GM19025 (cell line): ENCODE measurements around the gene TRIM46.
A peak's percentile ranks its signal among the peaks of the same experiment; 100 is the strongest.
"Not testable (repeated sequence)": the region's sequence is repeated elsewhere in the genome, so short reads cannot be mapped to it uniquely, and the experiment has no call there.

Experiments used
- ATAC-seq: cut with Tn5 transposase; IDR thresholded peaks from one replicate; pipeline ENCODE4 v1.9.1; 2021; ENCODE audit warnings: mild to moderate bottlenecking, low read depth, moderate library complexity; ENCODE audit not compliant: unreplicated experiment

Gene TRIM46

DNA sequence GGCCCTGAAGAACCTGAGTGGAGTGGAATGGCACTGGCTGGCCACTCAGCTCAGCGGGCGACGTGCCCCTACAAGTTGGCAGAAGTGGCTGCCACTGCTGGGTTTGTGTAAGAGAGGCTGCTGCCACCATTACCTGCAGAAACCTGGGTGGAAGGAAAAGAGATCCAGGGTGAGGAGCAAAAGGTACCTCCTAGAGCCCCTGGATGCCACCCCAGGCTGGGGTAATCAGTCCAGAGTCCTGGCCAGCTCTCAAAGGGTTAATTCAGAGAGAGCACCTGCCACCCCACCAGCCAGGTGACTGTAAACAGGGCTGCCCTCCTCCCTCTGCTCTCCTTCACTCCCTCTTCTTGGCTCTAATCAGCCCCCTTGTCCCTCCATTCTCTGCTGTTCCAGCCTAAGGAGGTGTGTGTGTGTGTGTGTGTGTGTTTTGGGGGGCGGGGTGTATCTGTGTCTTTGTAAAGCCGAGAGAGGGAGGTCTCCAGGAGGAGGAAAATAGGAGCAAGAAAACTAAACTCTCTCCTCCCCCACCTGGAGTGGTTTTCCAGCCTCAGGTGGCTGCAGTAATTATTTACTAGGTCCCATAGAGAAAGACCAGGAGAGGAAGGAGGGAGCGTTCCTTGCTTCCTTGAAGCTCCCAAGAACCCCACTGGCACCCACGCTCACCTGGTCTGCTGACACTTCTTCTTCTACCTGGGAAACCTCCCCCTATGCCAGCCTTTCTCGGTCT is 12.6 kb downstream of the TRIM46 start:
- no peak for ATAC-seq

DNA sequence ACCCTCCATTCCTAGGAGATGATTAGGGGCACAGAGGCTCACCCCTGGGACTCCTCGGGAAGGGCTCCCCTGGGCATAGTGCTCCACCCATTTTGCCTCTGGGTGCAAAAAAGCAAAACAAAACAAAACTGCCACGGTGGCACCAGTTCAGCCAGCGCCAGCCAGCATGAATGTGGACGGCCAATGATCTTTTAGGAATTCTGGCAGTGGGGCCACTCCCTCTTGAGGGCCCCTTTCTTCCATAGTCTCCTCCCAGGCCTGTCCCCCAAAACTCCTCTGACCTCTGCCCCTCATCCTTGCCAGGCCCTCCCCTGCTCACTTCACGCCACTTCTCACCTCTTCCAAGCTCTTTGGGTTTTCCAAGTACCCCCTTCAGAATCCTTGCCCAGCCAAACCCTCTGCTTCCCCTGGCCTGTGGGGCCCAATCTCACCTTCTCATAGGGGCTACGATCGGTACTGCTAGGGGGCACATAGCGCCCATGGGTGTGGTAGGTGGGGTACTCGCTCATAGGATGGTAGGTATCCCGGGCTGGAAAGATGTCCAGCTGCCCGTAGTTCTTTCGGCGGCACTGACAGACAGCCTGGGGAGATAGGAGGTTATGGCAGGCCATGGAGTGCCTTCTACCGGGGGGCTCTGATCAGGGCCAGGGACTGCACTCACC is 13.3 kb downstream of the TRIM46 start:
- ATAC-seq = no peak

DNA sequence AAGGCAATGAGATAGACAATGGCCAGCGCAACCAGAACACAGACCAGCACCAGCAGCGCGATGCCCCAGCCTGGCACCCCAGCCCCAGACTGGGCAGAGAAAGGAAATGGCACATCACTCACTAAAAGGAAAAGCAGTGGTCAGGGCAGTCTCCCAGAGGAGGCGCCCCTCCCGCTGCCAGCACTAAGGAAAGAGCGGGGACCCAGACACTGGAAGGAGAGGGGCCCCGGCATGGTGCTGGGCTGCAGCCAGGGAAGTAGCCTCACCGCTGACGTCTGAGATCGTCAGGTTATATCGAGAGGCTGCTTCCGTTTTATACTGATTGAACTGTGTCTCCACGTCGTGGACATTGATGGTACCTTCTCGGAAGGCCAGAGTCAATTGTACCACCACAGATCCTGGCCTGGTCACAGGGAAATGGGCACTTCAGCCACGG is 13.8 kb downstream of the TRIM46 start:
- no peak for ATAC-seq

DNA sequence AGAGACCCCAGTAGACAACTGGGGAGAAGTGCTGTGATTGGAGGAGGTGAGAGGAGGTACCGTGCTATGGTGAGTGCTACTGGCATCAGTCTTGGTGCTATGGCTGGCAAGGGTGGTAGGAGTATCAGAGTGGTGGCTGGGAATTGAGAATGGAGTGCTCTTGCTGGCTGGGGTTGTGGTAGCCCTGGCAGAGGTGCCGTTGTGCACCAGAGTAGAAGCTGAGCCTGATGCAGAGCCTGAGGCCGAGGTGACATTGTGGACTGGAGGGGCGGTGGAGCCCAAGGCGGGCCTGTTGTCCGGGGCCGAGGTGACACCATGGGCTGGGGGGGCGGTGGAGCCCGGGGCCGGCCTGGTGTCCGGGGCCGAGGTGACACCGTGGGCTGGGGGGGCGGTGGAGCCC is 14.6 kb downstream of the TRIM46 start:
- no peak for ATAC-seq

DNA sequence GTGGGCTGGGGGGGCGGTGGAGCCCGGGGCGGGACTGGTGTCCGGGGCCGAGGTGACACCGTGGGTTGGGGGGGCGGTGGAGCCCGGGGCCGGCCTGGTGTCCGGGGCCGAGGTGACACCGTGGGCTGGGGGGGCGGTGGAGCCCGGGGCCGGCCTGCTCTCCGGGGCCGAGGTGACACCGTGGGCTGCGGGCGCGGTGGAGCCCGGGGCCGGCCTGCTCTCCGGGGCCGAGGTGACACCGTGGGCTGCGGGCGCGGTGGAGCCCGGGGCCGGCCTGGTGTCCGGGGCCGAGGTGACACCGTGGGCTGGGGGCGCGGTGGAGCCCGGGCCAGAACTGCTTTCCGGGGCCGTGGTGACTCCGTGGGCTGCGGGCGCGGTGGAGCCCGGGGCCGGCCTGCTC is 16.3 kb downstream of the TRIM46 start:
- not testable (repeated sequence) for ATAC-seq

DNA sequence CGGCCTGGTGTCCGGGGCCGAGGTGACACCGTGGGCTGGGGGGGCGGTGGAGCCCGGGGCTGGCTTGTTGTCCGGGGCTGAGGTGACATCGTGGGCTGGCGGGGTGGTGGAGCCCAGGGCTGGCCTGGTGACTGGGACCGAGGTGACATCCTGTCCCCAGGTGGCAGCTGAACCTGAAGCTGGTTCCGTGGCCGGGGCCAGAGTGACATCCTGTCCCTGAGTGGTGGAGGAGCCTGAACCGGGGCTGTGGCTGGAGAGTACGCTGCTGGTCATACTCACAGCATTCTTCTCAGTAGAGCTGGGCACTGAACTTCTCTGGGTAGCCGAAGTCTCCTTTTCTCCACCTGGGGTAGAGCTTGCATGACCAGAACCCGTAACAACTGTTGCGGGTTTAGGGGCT is 18.3 kb downstream of the TRIM46 start:
- ATAC-seq = no peak

DNA sequence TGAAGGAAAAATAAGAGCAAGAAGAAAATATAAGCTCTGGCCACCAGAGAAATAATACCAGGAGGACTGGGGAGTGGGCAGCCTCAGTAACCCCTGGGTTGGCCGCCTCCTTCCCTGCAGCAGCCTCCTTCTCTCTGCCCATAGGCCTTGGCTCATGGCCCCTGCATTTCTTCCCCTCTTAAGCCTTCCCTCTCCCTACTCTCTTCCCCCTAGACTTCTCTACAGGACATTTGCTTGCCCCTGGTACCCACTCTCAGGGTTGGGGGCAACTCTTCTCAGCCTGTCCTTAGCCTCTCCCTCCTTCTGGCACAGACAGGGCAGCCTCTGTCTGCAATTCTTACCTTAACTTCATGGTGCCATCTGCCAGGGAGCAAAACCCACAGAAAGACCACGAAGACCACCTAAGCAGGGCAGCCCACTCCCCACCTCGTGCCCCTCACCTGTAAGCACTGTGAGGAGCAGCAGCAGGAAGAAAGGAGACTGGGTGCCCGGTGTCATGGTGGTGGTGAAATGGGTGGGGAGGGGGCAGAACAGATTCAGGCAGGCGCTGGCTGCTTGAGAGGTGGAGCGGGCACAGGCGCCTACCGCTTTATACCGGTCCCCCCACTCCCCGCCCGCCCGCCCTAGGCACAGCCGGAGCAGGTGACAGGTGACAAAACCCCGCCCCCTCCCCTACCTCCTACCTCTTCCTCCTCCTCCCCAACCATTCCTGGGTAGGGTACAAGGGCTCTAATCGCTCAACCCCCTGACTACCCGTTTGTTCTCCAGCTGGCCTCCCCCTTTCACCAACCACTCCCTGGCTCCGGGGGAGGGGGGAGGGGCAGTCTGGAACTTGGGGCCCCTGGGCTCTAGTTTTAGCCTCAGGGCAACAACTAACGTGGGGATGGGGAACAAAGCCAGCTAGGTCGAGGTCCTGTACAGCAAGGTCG is 19.0 kb downstream of the TRIM46 start:
- ATAC-seq = no peak

DNA sequence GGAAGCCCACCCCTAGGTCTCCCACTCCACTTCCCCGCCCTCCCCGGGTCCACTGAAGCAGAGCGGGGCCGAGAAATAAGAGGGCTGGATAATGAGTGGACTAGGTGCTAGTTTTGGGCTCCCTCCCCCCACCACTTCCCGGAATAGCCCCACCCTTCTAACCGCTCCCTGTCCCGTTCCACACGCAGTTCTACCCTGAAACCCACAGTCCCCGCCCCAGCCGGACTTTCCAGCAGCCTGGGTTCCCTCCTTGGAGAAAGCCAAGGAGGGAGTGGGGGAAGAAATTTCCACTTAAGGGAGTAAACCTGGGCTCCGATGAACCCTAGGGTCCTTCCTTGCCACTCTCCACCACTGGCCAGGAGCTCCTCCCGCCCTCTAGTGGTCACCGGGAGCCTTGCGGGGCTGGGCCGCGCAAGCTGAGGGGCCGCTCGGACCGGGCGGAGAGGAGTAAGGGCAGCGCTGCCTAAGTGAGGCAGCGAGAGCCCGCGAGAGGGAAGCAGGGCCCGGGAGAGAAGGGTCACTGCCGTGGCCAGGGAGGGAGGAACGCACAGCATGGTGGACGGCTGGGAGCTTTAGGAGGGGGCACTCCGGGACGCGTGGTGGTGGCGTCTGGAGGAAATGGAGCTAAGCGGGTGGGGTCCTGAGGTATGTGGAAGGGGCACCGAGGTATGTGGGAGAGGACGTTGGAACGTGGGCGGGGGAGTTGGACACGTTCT is 19.8 kb downstream of the TRIM46 start:
- ATAC-seq = peak; percentile 80

DNA sequence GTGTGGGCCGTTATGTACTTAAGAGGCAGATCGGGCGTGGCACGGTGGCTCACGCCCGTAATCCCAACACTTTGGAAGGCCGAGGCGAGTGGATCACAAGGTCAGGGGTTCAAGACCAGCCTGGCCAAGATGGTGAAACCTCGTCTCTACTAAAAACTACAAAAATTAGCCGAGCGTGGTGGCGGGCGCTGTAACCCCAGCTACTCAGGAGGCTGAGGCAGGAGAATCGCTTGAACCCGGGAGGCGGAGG is 20.3 kb downstream of the TRIM46 start:
- ATAC-seq = not testable (repeated sequence)

DNA sequence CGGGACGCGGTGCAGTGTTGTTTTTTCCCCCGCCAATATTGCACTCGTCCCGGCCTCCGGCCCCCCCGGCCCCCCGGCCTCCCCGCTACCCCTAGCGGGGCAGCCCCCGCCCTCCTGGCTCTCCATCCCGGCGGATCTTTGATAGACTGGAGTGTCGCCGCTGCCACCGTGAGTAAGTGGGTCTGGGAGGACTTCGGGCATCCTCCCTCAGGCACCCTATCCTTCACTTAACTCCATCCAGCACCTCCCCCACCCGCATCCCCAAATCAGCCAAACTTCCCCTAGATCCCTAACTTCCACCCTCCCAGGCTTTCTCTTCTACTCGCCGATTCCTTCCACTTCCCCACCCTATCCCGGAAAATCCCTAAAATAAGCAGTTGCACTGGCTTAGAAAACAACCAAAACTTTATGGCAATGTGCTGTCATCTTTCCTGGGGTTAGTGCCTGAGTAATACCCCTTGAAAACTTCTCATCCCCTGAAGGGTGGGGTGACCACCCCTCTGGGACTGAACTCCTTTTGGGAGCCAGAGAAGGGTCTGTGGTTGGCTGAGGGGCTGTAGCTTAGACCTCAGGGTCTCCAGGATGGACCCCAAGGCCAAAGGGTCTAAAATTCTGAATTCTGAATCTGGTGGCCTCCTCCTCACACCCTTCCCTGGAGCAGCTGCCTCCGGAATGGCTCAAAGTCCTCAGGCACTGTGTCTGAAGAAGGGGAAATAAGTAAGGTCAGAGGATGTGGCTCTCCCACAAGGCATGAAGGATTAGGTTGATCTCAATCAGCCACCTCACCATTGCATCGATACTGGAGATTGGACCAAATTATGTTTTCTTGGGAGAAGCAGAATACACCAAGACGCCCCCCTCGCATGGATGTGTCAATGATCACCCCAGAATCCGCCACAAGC is 21.8 kb downstream of the TRIM46 start:
- no peak for ATAC-seq

DNA sequence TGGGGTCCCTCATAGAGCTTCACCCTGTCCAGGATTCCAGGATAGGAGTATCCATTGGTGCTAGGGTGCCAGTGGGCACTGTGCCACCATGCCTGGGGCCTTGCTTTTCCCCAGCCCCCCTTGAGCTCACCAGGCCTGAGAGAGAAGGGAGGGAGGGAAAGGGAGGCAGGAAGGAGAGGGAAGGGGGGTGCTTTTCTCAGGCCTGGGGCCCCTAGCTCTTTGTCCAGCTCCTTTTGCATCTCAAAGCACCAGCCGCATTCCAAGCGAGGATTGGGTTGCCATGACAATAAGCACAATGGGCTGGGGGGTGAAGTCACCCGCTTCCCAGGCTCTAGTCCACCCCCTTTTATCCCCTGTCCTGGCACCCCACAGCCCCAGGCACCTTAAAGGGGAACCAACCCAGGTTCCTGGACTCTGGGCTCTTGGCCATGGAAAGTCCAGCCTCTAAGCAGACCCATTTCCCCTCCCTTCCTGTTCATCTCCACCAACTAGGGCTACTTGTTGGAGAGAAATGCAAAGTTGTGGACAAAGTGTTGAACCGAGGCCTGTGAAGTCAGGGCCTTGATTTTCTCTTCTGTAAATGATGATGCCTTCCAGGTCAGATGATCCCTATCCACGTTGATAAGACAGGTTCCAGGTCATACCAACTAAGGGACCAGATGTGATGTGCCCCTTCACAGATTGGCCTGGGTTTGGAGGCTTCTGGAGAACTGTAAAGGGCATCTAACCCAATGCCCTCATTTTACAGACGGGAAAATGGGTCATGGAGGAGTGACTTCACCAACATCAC is 22.6 kb downstream of the TRIM46 start:
- no peak for ATAC-seq

DNA sequence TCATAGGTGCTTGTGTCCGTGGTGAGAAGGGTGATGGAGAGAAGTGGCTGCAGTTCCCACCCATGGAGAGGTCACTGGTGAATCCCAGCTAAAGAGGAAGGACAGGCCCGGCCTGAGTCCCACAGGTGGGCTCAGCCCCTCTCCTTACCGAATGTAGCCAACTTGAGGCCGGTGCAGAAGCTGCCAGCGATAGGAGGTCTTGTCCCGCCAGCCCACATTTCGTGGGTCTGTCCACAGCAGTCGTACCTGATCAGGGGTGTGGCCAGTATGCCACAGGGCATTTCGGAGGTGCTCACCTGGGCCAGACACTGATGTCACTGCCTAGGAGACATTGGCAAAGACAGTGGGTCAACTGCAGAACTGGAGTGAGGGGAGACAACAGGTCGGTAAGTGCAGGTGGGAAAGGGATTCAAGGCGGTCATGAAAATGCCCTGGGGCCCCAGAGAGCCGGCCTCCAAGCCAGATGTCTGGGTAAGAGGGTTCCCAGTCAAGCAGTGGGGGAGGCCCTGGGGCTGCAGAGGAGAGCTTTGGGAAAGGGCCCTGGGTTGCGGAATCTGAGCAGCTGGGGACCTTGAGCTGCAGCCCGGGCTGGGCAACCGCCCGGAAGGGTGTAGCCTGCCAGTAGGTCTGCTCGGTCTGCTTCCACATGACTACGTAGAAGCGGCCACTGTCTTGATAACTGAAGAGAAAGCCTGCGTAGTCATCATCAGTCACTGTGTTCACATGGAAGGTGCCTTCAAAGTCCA is 23.4 kb downstream of the TRIM46 start:
- ATAC-seq = no peak

DNA sequence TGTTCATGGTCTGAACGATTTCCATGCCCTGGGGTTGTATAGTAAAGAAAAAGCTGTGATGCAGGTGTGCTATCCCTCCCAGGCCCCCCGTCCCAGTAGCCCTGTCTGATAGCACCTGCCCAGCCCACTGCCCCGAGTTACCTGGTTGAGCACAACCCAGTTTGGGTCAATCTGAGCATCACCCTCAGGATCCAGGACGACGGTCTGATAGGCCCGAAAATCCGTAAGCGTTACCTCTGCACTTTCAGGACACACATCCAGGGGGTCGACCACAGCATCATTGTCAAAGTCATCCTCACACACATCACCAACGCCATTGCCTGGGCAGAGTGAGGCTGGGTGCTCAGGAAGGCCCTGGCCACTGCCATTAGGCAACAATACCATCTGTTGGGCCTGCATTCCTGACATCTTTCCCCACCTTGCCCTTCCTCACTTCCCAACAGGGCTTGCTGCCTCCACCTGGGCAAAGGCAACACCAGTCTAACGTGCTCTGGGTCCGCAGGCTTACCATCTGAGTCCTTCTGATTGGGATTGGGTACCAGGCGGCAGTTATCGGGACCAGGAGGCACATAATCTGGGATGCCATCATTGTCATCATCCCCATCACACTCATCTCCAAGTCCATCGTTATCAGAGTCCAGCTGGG is 24.4 kb downstream of the TRIM46 start:
- ATAC-seq = no peak

DNA sequence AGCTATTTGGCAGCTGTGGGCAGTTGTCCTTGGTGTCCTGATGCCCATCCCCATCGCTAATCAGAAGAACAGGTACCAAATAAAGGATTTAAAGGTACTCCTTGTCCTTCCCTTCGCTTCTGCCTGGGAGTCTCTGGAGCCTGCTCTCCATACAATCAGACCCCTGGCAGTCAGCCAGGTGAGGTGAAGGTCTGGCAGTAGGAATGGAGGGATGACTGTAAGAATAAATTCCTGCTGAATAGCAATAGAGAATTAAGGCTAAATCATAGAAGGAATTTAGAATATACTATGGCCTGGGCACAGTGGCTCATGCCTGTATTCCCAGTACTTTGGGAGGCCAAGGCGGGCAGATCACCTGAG is 24.9 kb downstream of the TRIM46 start:
- no peak for ATAC-seq

DNA sequence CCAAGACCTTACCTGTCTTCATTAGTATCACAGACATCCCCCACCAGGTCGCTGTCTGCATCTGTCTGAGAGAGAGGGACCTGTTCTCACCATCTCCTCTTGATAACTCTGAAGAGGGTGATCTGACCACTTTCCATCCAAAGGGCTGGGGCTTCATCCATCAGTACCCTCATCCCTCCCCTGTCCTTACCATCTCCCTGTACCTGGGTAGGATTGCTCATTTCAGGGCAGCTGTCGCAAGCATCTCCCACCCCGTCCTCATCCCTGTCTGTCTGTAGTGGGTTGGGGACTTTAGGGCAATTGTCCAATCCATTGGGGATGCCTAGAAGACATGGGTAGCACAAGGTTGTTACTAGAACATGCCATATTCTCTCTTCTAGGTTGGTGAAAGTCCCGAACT is 26.1 kb downstream of the TRIM46 start:
- ATAC-seq = no peak

DNA sequence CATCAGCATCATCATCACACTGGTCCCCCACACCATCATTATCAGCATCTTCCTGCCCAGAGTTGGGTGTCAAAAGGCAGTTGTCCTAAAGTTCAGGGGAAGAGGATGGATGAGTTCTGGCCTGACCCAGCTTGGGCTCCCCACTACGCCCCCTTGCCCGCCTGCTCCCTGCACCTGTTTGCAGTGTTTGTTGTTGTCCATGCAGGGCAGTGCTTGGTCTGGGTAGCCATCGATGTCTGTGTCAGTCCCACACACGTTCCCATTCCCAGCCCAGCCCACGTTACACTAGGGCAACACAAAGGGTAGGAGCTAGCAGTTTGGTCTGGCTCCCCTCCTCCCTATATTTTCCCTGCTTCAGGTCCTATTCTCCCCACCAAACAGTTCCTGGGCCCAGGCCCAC is 27.3 kb downstream of the TRIM46 start:
- no peak for ATAC-seq

DNA sequence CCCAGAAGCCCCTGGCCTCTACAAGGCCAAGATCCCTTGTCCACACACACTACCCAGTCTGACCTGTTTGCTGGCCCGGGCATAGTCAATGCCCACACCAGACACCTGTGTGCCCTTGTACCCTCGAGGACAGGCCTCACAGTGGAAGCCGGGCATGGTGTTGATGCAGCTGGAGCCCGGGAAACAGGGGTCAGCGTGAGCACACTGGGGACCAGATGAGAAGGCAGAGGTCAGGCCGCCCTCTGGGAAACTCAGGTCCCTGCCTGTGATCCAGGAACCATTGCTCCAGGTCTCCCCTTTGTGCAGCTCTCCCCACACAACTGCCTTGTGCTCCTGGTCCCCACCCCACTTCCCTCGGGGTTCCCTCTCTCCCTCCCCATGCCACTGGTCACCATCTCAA is 28.5 kb downstream of the TRIM46 start:
- no peak for ATAC-seq
